ENCODE measurements around the gene AHCY. TPM values are rescaled to one million over a fixed set of nuclear protein-coding genes. Genes with fewer than 3 reads are reported as not detected.
A peak's percentile ranks its signal among the peaks of the same experiment; 100 is the strongest.

AHCY gene
- total RNA-seq, 2 experiments from 2014 or later: 16.7 to 16.9 TPM

DNA sequence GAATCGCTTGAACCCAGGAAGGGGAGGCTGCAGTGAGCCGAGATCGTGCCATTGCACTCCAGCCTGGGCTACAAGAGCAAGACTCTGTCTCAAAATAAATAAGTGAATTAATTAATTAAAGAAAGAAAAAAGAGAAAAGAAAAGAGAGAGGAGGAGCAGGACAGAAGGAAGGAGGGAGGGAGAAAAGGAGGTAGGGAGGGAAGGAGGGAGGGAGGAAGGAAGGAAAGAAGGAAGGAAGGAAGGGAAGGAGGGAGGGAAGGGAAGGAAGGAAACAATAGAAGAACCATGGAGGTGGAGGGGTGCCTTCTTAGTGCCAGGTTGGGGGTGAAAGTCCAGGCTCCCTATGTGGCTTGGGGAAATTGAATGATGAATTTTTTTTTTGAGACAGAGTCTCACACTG is 6.5 kb upstream of the AHCY start:
- Histone ChIP-seq H3K9me3 (ENCODE audit: control insufficient read depth in 1 of 2, insufficient read depth in 1 of 2, low read length in 2 of 2) (no peaks in the 10 kb centered on the region), H3K36me3 (ENCODE audit: insufficient read depth, low read length) (no peaks in the 10 kb centered on the region), H3K27ac (ENCODE audit: low read depth in 1 of 2, low read length in 2 of 2) (no peak overlapping the region), H3K4me1 (ENCODE audit: insufficient read depth, low read length) (peaks cover 20% of the 10 kb centered on the region), H3K4me3 (ENCODE audit: low read length) (no peak overlapping the region), H3K27me3 (ENCODE audit: control insufficient read depth in 1 of 2, insufficient read depth in 2 of 2, low read length in 2 of 2) (peaks cover 14 to 20% of the 10 kb centered on the region in 2 experiments)
- no peak for DNase-seq
- ChIA-PET POLR2A (no interaction called here), CTCF (no interaction called here)
- Mint-ChIP-seq H3K4me1 (ENCODE audit: low read depth) (peaks cover 6% of the 10 kb centered on the region), H3K4me3 (no peak overlapping the region), H3K9me3 (no peaks in the 10 kb centered on the region), H3K27ac (no peak overlapping the region), H3K27me3 (peaks cover 24% of the 10 kb centered on the region), H3K36me3 (ENCODE audit: low read depth) (no peaks in the 10 kb centered on the region)
- TF ChIP-seq, protein P1, sequence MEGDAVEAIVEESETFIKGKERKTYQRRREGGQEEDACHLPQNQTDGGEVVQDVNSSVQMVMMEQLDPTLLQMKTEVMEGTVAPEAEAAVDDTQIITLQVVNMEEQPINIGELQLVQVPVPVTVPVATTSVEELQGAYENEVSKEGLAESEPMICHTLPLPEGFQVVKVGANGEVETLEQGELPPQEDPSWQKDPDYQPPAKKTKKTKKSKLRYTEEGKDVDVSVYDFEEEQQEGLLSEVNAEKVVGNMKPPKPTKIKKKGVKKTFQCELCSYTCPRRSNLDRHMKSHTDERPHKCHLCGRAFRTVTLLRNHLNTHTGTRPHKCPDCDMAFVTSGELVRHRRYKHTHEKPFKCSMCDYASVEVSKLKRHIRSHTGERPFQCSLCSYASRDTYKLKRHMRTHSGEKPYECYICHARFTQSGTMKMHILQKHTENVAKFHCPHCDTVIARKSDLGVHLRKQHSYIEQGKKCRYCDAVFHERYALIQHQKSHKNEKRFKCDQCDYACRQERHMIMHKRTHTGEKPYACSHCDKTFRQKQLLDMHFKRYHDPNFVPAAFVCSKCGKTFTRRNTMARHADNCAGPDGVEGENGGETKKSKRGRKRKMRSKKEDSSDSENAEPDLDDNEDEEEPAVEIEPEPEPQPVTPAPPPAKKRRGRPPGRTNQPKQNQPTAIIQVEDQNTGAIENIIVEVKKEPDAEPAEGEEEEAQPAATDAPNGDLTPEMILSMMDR (IDR thresholded peaks at IDR 0.05): no peak
- intact Hi-C loops (cut with DNase I, micrococcal nuclease): loop anchor here (5.0 to 10.0 kb wide), 5 partner anchors 168 to 1645 kb away; partner anchors contain the start of genes GSS (in 1 of the 2), MYH7B (in 1 of the 2), SCAND1 (in 1 of the 2) and TRPC4AP (in 1 of the 2)
- no peak for ATAC-seq (ENCODE audit: poor library complexity)

DNA sequence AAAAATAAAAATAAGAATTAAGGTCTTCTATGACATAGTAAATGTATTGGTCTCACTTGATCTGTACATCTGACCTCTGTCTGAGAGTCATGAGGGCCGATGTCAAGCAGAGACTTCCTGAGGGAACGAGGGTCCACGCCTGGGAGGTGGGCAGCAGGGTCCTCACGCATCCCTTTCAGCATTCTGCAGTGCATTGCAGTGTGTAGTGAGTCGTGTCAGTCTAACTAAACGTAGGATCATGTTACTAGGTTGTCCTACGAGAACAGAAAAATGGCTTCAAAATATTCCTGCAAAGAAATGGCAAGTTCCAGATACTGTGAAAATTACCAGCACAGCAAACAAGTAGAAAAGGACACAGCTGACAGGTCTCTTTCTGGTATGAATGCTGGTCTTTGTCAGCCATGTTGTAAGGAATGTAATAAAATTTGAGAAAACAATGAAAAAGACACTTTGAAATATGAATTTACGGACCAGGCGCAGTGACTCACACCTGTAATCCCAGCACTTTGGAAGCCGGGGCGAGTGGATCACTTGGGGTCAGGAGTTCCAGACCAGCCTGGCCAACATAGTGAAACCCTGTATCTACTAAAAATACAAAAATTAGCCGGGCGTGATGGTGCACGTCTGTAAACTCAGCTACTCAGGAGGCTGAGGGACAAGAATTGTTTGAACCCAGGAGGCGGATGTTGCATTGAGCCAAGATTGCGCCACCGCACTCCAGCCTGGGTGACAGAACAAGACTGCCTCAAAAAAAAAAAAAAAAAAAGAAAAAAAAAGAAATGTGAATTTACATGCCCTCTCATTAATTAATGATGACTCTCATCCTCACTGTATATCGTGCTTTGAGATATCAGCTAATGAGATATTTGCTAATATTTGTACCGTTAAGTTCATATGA is 2.4 kb upstream of the AHCY start:
- Histone ChIP-seq H3K27me3 (ENCODE audit: control insufficient read depth in 1 of 2, insufficient read depth in 2 of 2, low read length in 2 of 2) (peaks cover 0 to 4% of the 10 kb centered on the region in 2 experiments), H3K4me1 (ENCODE audit: insufficient read depth, low read length) (peaks cover 17% of the 10 kb centered on the region), H3K36me3 (ENCODE audit: insufficient read depth, low read length) (no peaks in the 10 kb centered on the region), H3K9me3 (ENCODE audit: control insufficient read depth in 1 of 2, insufficient read depth in 1 of 2, low read length in 2 of 2) (no peaks in the 10 kb centered on the region), H3K27ac (ENCODE audit: low read depth in 1 of 2, low read length in 2 of 2) (no peak overlapping the region), H3K4me3 (ENCODE audit: low read length) (no peak overlapping the region)
- Mint-ChIP-seq H3K27ac (no peak overlapping the region), H3K27me3 (peaks cover 3% of the 10 kb centered on the region), H3K4me1 (ENCODE audit: low read depth) (peaks cover 11% of the 10 kb centered on the region), H3K9me3 (no peaks in the 10 kb centered on the region), H3K36me3 (ENCODE audit: low read depth) (no peaks in the 10 kb centered on the region), H3K4me3 (no peak overlapping the region)
- DNase-seq: no peak
- ChIA-PET CTCF (interaction anchor here (0.7 kb wide), 3 partner anchors 415 to 1762 kb away, joined by 3 read pairs; no protein-coding TSS in a partner anchor), POLR2A (no interaction called here)
- TF ChIP-seq, protein P1 (IDR thresholded peaks at IDR 0.05): no peak
- intact Hi-C loops (cut with DNase I, micrococcal nuclease): loop anchor here in 1 of 2 experiments (10.0 kb wide), 4 partner anchors 649 to 1649 kb away; partner anchors contain the start of genes GSS, MYH7B, SCAND1 and TRPC4AP
- no peak for ATAC-seq (ENCODE audit: poor library complexity)

DNA sequence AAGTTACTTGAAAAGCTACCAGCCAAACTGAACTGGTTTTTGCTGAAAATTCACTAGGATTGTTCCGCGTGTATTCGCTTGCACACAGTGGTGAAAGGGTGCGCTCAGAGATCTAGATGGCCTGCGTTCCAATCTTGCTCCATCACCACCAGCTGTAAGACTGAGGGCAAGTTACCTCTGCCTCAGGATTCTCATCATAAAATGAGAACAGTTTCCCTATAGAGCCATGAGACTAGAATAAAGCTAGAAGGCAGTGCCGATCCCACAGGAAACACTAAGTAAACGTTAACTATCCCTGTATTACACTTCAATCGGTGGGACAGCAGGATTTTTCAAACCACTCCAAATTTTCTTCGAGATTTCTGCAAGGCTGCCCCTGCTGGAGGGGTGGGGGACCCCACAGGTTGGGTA is 838 bp downstream of the AHCY start:
- ChIA-PET POLR2A (interaction anchor here (0.7 to 2.3 kb wide), 10 partner anchors 10 to 1652 kb away, joined by 3 to 30 read pairs (median 3); partner anchors contain the start of genes DYNLRB1, ITCH, MMP24OS and RALY), CTCF (interaction anchor here (0.9 to 3.2 kb wide), 2 partner anchors 10 to 222 kb away, joined by 3 to 38 read pairs; no protein-coding TSS in a partner anchor)
- ATAC-seq (ENCODE audit: poor library complexity): no peak
- no peaks in the 10 kb centered on the region for H3K36me3 Mint-ChIP-seq (ENCODE audit: low read depth)
- Histone ChIP-seq H3K4me3 (ENCODE audit: low read length) (peak overlapping the region; percentile 82), H3K27me3 (ENCODE audit: control insufficient read depth in 1 of 2, insufficient read depth in 2 of 2, low read length in 2 of 2) (no peaks in the 10 kb centered on the region), H3K9me3 (ENCODE audit: control insufficient read depth in 1 of 2, insufficient read depth in 1 of 2, low read length in 2 of 2) (no peaks in the 10 kb centered on the region), H3K27ac (ENCODE audit: low read depth in 1 of 2, low read length in 2 of 2) (peak overlapping the region; percentile 65 to 66), H3K4me1 (ENCODE audit: insufficient read depth, low read length) (peaks cover 17% of the 10 kb centered on the region), H3K36me3 (ENCODE audit: insufficient read depth, low read length) (no peaks in the 10 kb centered on the region)
- TF ChIP-seq, protein P1 (IDR thresholded peaks at IDR 0.05): no peak
- H3K4me1 Mint-ChIP-seq (ENCODE audit: low read depth): peaks cover 11% of the 10 kb centered on the region
- intact Hi-C loops (cut with DNase I, micrococcal nuclease): loop anchor here in 1 of 2 experiments (2.0 to 10.0 kb wide), 14 partner anchors 60 to 1652 kb away; partner anchors contain the start of genes ACSS2, CHMP4B, EDEM2 and ERGIC3
- H3K4me3 Mint-ChIP-seq: peak overlapping the region; percentile 88
- H3K27ac Mint-ChIP-seq: peak overlapping the region; percentile 80
- H3K27me3 Mint-ChIP-seq: no peaks in the 10 kb centered on the region
- DNase-seq: no peak
- H3K9me3 Mint-ChIP-seq: no peaks in the 10 kb centered on the region

Measured in CD4-positive, alpha-beta T cell (primary cell).